Gastrocnemius medialis (tissue), 4 donors: Measurements from ENCODE around the gene SRPK3. TPM values are rescaled to one million over a fixed set of nuclear protein-coding genes. Genes with fewer than 3 reads are reported as not detected.

Experiments
- ATAC-seq, 2 donors: fragments of 150-250 bp; one replicate each; pipeline ENCODE4 v1.9.1; 2016
- DNase-seq, 2 donors: peaks; one replicate each; pipeline ENCODE4 v3.0.0-alpha.2; 2019
- H3K27ac ChIP-seq, 4 donors: fragments of 200-600 bp; sonication (generic); 1 replicate in 1 of 4; 2 replicates in 3 of 4; pipeline ENCODE4 v1.5.1; 2016 to 2018; ENCODE audit warnings: mild to moderate bottlenecking in 2 of 4, moderate library complexity in 1 of 4
- H3K27me3 ChIP-seq, 3 donors: fragments of 200-600 bp; sonication (generic) in 2 of 3; 1 replicate in 1 of 3; 2 replicates in 2 of 3; pipeline versions ENCODE4 v1.5.1 to v1.6.0; 2016 to 2019; ENCODE audit warnings: mild to moderate bottlenecking in 1 of 3, moderate library complexity in 1 of 3
- H3K36me3 ChIP-seq, 2 donors: fragments of 200-600 bp; sonication (generic) in 1 of 2; one replicate each; pipeline ENCODE4 v1.5.1; 2017 to 2018
- H3K4me1 ChIP-seq, 2 donors: fragments of 200-600 bp; sonication (generic) in 1 of 2; one replicate each; pipeline ENCODE4 v1.5.1; 2016 to 2017; ENCODE audit warnings: mild to moderate bottlenecking in 2 of 2
- H3K4me3 ChIP-seq, 4 donors: fragments of 200-600 bp; sonication (generic) in 3 of 4; 1 replicate in 1 of 4; 2 replicates in 3 of 4; pipeline ENCODE4 v1.5.1; 2016 to 2019; ENCODE audit warnings: mild to moderate bottlenecking in 2 of 4
- H3K9me3 ChIP-seq, 3 donors: fragments of 200-600 bp; sonication (generic) in 2 of 3; 1 replicate in 1 of 3; 2 replicates in 2 of 3; pipeline ENCODE4 v1.5.1; 2016 to 2019
- POLR2A ChIP-seq, 2 donors: fragments of 450-650 bp; IDR thresholded peaks; one replicate each; pipeline ENCODE4 v1.6.1; 2017; ENCODE audit warnings: antibody characterized with exemption in 2 of 2, mild to moderate bottlenecking in 2 of 2, moderate library complexity in 2 of 2
- in situ Hi-C, 4 donors: fragments of 200-750 bp; cut with MboI; loops; one replicate each; pipeline versions ENCODE4 v1.15.0 to v1.8.0; 2017; ENCODE audit warnings: low sequenced_read_pairs in 4 of 4
- intact Hi-C: fragments of 100-400 bp; cut with DNase I; formaldehyde crosslinking; loops from one replicate; pipeline ENCODE4 v1.15.1; 2023; ENCODE audit warnings: low total_unique reads
- total RNA-seq, 4 donors: library from RNA; depleted of rRNA; stranded (reverse); fragments of >200 nt; gene quantifications; one replicate each; pipeline versions ENCODE4 v1.1.0 to v1.2.3, GENCODE V29; 2016
- TF ChIP-seq, protein P1 (sequence below), 5 experiments: fragments of 450-650 bp in 3 of 5; fragments of 200-600 bp in 2 of 5; sonication (generic) in 2 of 5; IDR thresholded peaks in 4 of 5; conservative IDR thresholded peaks in 1 of 5; 1 replicate in 4 of 5; 2 replicates in 1 of 5; pipeline ENCODE4 v1.5.1; 2016 to 2019; ENCODE audit warnings: antibody characterized with exemption in 5 of 5, mild to moderate bottlenecking in 3 of 5, moderate library complexity in 3 of 5

SRPK3 gene
- 10 to 100 TPM; 30.3 to 39.9 (median 33.8) TPM for total RNA-seq

- Histone ChIP-seq H3K4me3 (peak within 1 kb of the TSS; percentile 37 to 52 (median 44)), H3K27me3 (no peaks in the 10 kb centered on the region), H3K36me3 (no peaks in the 10 kb centered on the region), H3K9me3 (no peaks in the 10 kb centered on the region), H3K4me1 (peaks cover 0 to 30% of the 10 kb centered on the region in 2 donors), H3K27ac (peak within 1 kb of the TSS; percentile 88 to 94 (median 90))
- peak; percentile 19 to 72 for DNase-seq
- in situ Hi-C loops (loop anchor here in 3 of 4 donors (25.0 kb wide), 2 partner anchors 156 to 181 kb away; partner anchors contain the start of genes HCFC1 (in 2 of the 3), TMEM187 (in 2 of the 3), ARHGAP4 (in 1 of the 3) and NAA10 (in 1 of the 3)), intact Hi-C loops (loop anchor here (1.0 kb wide), 1 partner anchor 13 kb away; the partner anchor contains the start of genes IDH3G and SSR4)
- peak; percentile 87 to 92 for TF ChIP-seq POLR2A (IDR thresholded peaks at IDR 0.05)
- TF ChIP-seq, protein P1, sequence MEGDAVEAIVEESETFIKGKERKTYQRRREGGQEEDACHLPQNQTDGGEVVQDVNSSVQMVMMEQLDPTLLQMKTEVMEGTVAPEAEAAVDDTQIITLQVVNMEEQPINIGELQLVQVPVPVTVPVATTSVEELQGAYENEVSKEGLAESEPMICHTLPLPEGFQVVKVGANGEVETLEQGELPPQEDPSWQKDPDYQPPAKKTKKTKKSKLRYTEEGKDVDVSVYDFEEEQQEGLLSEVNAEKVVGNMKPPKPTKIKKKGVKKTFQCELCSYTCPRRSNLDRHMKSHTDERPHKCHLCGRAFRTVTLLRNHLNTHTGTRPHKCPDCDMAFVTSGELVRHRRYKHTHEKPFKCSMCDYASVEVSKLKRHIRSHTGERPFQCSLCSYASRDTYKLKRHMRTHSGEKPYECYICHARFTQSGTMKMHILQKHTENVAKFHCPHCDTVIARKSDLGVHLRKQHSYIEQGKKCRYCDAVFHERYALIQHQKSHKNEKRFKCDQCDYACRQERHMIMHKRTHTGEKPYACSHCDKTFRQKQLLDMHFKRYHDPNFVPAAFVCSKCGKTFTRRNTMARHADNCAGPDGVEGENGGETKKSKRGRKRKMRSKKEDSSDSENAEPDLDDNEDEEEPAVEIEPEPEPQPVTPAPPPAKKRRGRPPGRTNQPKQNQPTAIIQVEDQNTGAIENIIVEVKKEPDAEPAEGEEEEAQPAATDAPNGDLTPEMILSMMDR (IDR thresholded peaks at IDR 0.05 in 4 of 5, conservative IDR thresholded peaks at IDR 0.05 in 1 of 5): no peak
- peak; percentile 67 to 77 for ATAC-seq
Measured at GRCh38 chrX:153780678-153781427, at the start of gene SRPK3. SRPK3 (plus strand) TSS chrX:153781041; CDS start chrX:153781087, 46 bp downstream.

DNA sequence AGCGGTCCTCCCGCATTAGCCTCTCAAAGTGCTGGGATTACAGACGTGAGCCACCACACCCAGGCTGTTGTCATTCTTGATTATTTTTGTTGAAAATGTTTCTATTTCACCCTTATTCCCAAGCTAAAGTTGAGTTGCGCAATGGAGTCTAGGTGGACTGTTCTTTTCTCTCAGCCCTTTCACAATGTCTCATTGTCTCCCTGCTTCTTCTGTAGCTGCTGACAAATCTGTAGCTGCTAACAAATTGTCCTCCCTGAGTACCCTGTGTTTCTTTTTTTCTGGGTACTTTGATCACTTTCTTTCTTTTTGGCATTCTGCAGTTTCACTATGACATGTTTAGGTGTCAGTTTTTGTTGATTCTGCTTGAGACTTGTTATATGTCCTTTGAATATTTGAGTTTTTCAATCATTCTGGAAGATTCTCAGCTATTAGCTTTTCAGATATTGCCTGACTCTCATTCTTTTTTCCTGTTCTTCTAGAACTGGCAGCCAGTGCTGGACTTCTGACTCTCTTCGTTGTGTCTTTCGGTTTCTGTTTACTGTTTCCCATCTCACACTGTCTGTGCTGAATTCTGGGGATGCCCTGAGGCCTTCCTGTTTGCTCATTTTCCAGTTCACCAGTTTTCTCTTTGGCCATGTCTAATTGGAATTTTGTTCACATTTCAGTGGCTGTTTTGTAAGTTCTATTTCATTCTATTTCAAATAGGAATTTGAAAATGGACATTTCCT is 49.6 kb upstream of the SRPK3 start:
- Histone ChIP-seq H3K9me3 (no peaks in the 10 kb centered on the region), H3K27me3 (no peaks in the 10 kb centered on the region), H3K4me1 (peaks cover 13 to 23% of the 10 kb centered on the region in 2 donors), H3K36me3 (peaks cover 0 to 3% of the 10 kb centered on the region in 2 donors), H3K4me3 (no peak overlapping the region), H3K27ac (no peak overlapping the region)
- ATAC-seq: no peak
- intact Hi-C loops (no loop called here), in situ Hi-C loops (no loop called here)
- DNase-seq: no peak
- TF ChIP-seq, protein P1 (IDR thresholded peaks at IDR 0.05 in 4 of 5, conservative IDR thresholded peaks at IDR 0.05 in 1 of 5): no peak
- TF ChIP-seq POLR2A (IDR thresholded peaks at IDR 0.05): no peak

GRCh38 chrX:153731845-153732215 is 49.0 kb upstream of the SRPK3 start:
- Histone ChIP-seq H3K27ac (no peak overlapping the region), H3K9me3 (no peaks in the 10 kb centered on the region), H3K36me3 (peaks cover 0 to 9% of the 10 kb centered on the region in 2 donors), H3K4me1 (peaks cover 11 to 17% of the 10 kb centered on the region in 2 donors), H3K27me3 (no peaks in the 10 kb centered on the region), H3K4me3 (no peak overlapping the region)
- TF ChIP-seq, protein P1 (IDR thresholded peaks at IDR 0.05 in 4 of 5, conservative IDR thresholded peaks at IDR 0.05 in 1 of 5): no peak
- no peak for TF ChIP-seq POLR2A (IDR thresholded peaks at IDR 0.05)
- ATAC-seq (no peak), DNase-seq (no peak)
- in situ Hi-C loops (no loop called here), intact Hi-C loops (no loop called here)

DNA sequence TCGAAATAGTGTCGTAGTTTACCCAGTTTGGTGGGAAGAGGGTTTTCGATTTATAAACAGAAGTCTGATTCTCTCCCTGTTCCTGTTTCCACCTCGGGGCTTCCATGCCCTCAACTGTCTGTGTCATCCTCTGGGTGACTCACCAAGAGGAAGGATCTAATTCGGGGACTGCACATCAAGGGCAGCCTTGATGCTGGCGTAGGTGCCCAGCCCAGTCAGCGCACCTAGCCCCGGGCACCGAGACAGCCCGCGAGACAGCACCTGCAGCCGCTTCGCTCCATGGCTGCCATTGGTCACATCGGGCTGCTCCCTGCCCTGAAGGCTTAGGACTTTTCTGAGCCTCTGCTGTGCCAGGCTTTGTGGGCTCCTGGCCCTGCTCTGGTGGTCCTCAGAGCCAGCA is 48.4 kb upstream of the SRPK3 start:
- no peak for ATAC-seq
- DNase-seq: no peak
- no peak overlapping the region for H3K4me3 ChIP-seq
- H3K4me1 ChIP-seq: peaks cover 5 to 12% of the 10 kb centered on the region in 2 donors
- H3K27ac ChIP-seq: no peak overlapping the region
- TF ChIP-seq, protein P1 (IDR thresholded peaks at IDR 0.05 in 4 of 5, conservative IDR thresholded peaks at IDR 0.05 in 1 of 5): no peak
- TF ChIP-seq POLR2A (IDR thresholded peaks at IDR 0.05): no peak
- H3K9me3 ChIP-seq: no peaks in the 10 kb centered on the region
- H3K36me3 ChIP-seq: peaks cover 0 to 14% of the 10 kb centered on the region in 2 donors
- in situ Hi-C loops: no loop called here
- H3K27me3 ChIP-seq: no peaks in the 10 kb centered on the region
- intact Hi-C loops: no loop called here
